ENCODE data around the gene ACTR5.

The ACTR5 gene

GRCh38 chr20:38769376-38770295 is 21.4 kb downstream of the ACTR5 start:
- H3K4me3 ChIP-seq (replicated peaks; ENCODE audit: low read depth, low read length), result no peak overlapping the region
- peaks cover 12% of the 10 kb centered on the region for H3K36me3 ChIP-seq (ENCODE audit: control insufficient read depth, insufficient read depth, low read length)
- TF ChIP-seq CTCF (IDR thresholded peaks at IDR 0.05; ENCODE audit: insufficient read depth, low read length, poor library complexity, severe bottlenecking), result no peak
- no peak for DNase-seq (ENCODE audit: extremely low read depth, insufficient read length)
- H3K27me3 ChIP-seq (replicated peaks; ENCODE audit: control insufficient read depth, insufficient read depth, low read length), result no peaks in the 10 kb centered on the region

- peaks cover 12% of the 10 kb centered on the region for H3K36me3 ChIP-seq (ENCODE audit: control insufficient read depth, insufficient read depth, low read length)
- no peaks in the 10 kb centered on the region for H3K27me3 ChIP-seq (replicated peaks; ENCODE audit: control insufficient read depth, insufficient read depth, low read length)
- no peak overlapping the region for H3K4me3 ChIP-seq (replicated peaks; ENCODE audit: low read depth, low read length)
- DNase-seq (ENCODE audit: extremely low read depth, insufficient read length), result no peak
- no peak for TF ChIP-seq CTCF (IDR thresholded peaks at IDR 0.05; ENCODE audit: insufficient read depth, low read length, poor library complexity, severe bottlenecking)
Observed at GRCh38 chr20:38770546-38770945, 22.3 kb downstream of the ACTR5 start.

GRCh38 chr20:38770970-38771369 is 22.7 kb downstream of the ACTR5 start:
- H3K27me3 ChIP-seq (replicated peaks; ENCODE audit: control insufficient read depth, insufficient read depth, low read length), result no peaks in the 10 kb centered on the region
- H3K36me3 ChIP-seq (ENCODE audit: control insufficient read depth, insufficient read depth, low read length), result peaks cover 12% of the 10 kb centered on the region
- H3K4me3 ChIP-seq (replicated peaks; ENCODE audit: low read depth, low read length), result no peak overlapping the region
- no peak for TF ChIP-seq CTCF (IDR thresholded peaks at IDR 0.05; ENCODE audit: insufficient read depth, low read length, poor library complexity, severe bottlenecking)
- DNase-seq (ENCODE audit: extremely low read depth, insufficient read length), result no peak

- no peaks in the 10 kb centered on the region for H3K27me3 ChIP-seq (replicated peaks; ENCODE audit: control insufficient read depth, insufficient read depth, low read length)
- H3K36me3 ChIP-seq (ENCODE audit: control insufficient read depth, insufficient read depth, low read length), result peaks cover 9% of the 10 kb centered on the region
- no peak for TF ChIP-seq CTCF (IDR thresholded peaks at IDR 0.05; ENCODE audit: insufficient read depth, low read length, poor library complexity, severe bottlenecking)
- no peak for DNase-seq (ENCODE audit: extremely low read depth, insufficient read length)
- H3K4me3 ChIP-seq (replicated peaks; ENCODE audit: low read depth, low read length), result no peak overlapping the region
Observed at GRCh38 chr20:38771621-38772020, 23.4 kb downstream of the ACTR5 start.

GRCh38 chr20:38774167-38774566 is 25.9 kb downstream of the ACTR5 start:
- no peak for TF ChIP-seq CTCF (IDR thresholded peaks at IDR 0.05; ENCODE audit: insufficient read depth, low read length, poor library complexity, severe bottlenecking)

More at GRCh38 chr20:38774167-38774566, 25.9 kb downstream of the ACTR5 start:
- Histone ChIP-seq H3K27me3 (replicated peaks; ENCODE audit: control insufficient read depth, insufficient read depth, low read length) (no peaks in the 10 kb centered on the region), H3K4me3 (replicated peaks; ENCODE audit: low read depth, low read length) (no peak overlapping the region), H3K36me3 (ENCODE audit: control insufficient read depth, insufficient read depth, low read length) (peaks cover 3% of the 10 kb centered on the region)
- no peak for DNase-seq (ENCODE audit: extremely low read depth, insufficient read length)
